Liver (tissue), 9 donors: ENCODE measurements around the gene TST. TPM values are rescaled to one million over a fixed set of nuclear protein-coding genes. Genes with fewer than 3 reads are reported as not detected.
"Not testable (repeated sequence)": the region's sequence is repeated elsewhere in the genome, so short reads cannot be mapped to it uniquely, and the experiment has no call there.

ENCODE experiments used
- DNase-seq: peaks from one replicate; pipeline ENCODE4 v3.0.0-alpha.2; 2017; ENCODE audit warnings: low spot score
- H3K27ac ChIP-seq, 2 donors: one replicate each; pipeline ENCODE4 v1.7.0; 2013; ENCODE audit warnings: inconsistent platforms in 2 of 2, low read length in 2 of 2, control low read depth in 1 of 2, low read depth in 1 of 2, mild to moderate bottlenecking in 1 of 2
- H3K27me3 ChIP-seq, 4 donors: one replicate each; pipeline versions ENCODE4 v1.6.1 to v1.7.0; 2013; ENCODE audit warnings: low read length in 3 of 4, inconsistent platforms in 1 of 4, mild to moderate bottlenecking in 1 of 4, moderate library complexity in 1 of 4; ENCODE audit not compliant: control insufficient read depth in 4 of 4, insufficient read depth in 4 of 4
- H3K36me3 ChIP-seq, 4 donors: one replicate each; pipeline versions ENCODE4 v1.6.1 to v1.7.0; 2013; ENCODE audit warnings: low read length in 3 of 4, mild to moderate bottlenecking in 3 of 4, low read depth in 1 of 4, moderate library complexity in 1 of 4; ENCODE audit not compliant: control insufficient read depth in 4 of 4, insufficient read depth in 3 of 4
- H3K4me1 ChIP-seq, 4 donors: one replicate each; pipeline versions ENCODE4 v1.6.1 to v1.7.0; 2013; ENCODE audit warnings: low read length in 3 of 4, mild to moderate bottlenecking in 3 of 4, moderate library complexity in 1 of 4; ENCODE audit not compliant: control insufficient read depth in 4 of 4, insufficient read depth in 4 of 4
- H3K4me3 ChIP-seq, 3 donors: one replicate each; pipeline versions ENCODE4 v1.6.1 to v1.7.0; 2013; ENCODE audit warnings: low read length in 3 of 3, control low read depth in 1 of 3, low read depth in 1 of 3, mild to moderate bottlenecking in 1 of 3
- H3K9ac ChIP-seq, 2 donors: one replicate each; pipeline ENCODE4 v1.7.0; 2013; ENCODE audit warnings: low read length in 2 of 2, mild to moderate bottlenecking in 2 of 2, moderate library complexity in 2 of 2, control low read depth in 1 of 2, low read depth in 1 of 2
- H3K9me3 ChIP-seq, 4 donors: one replicate each; pipeline versions ENCODE4 v1.6.1 to v1.7.0; 2013; ENCODE audit warnings: low read length in 3 of 4; ENCODE audit not compliant: control insufficient read depth in 4 of 4
- CTCF ChIP-seq: fragments of 150-350 bp; IDR thresholded peaks from 2 replicates; pipeline ENCODE4 v1.5.1; 2017; ENCODE audit warnings: improper control_type of control experiment, low read depth, low read length; ENCODE audit not compliant: missing input control
- EGR1 ChIP-seq, 2 donors: IDR thresholded peaks; 2 replicates each; pipeline ENCODE4 v1.6.1; 2016 to 2018; ENCODE audit warnings: antibody characterized with exemption in 2 of 2, low read depth in 2 of 2
- FOXA1 ChIP-seq: IDR thresholded peaks from 2 replicates; pipeline ENCODE4 v1.6.1; 2016; ENCODE audit warnings: antibody characterized with exemption
- FOXA2 ChIP-seq: IDR thresholded peaks from 2 replicates; pipeline ENCODE4 v1.6.1; 2016; ENCODE audit warnings: antibody characterized with exemption
- HNF4A ChIP-seq, 2 donors: conservative IDR thresholded peaks; 2 replicates each; pipeline ENCODE4 v1.6.1; 2016; ENCODE audit warnings: antibody characterized with exemption in 2 of 2, mild to moderate bottlenecking in 2 of 2
- HNF4G ChIP-seq: IDR thresholded peaks from 2 replicates; pipeline ENCODE4 v1.6.1; 2016; ENCODE audit warnings: antibody characterized with exemption
- JUND ChIP-seq, 2 donors: IDR thresholded peaks; 2 replicates each; pipeline ENCODE4 v1.6.1; 2016; ENCODE audit warnings: antibody characterized with exemption in 2 of 2
- NR2F2 ChIP-seq: IDR thresholded peaks from 2 replicates; pipeline ENCODE4 v1.6.1; 2016; ENCODE audit warnings: antibody characterized with exemption
- RAD21 ChIP-seq, 2 donors: IDR thresholded peaks; 2 replicates each; pipeline ENCODE4 v1.6.1; 2016; ENCODE audit warnings: antibody characterized with exemption in 2 of 2, mild to moderate bottlenecking in 2 of 2
- RXRA ChIP-seq, 2 donors: IDR thresholded peaks; 2 replicates each; pipeline ENCODE4 v1.6.1; 2017 to 2018; ENCODE audit warnings: antibody characterized with exemption in 2 of 2, mild to moderate bottlenecking in 1 of 2
- SP1 ChIP-seq: IDR thresholded peaks from 2 replicates; pipeline ENCODE4 v1.6.1; 2018; ENCODE audit warnings: antibody characterized with exemption, mild to moderate bottlenecking
- TAF1 ChIP-seq: conservative IDR thresholded peaks from 2 replicates; pipeline ENCODE4 v1.6.1; 2016; ENCODE audit warnings: antibody characterized with exemption, mild to moderate bottlenecking
- YY1 ChIP-seq: IDR thresholded peaks from 2 replicates; pipeline ENCODE4 v1.6.1; 2016; ENCODE audit warnings: antibody characterized with exemption, mild to moderate bottlenecking
- ZBTB33 ChIP-seq: IDR thresholded peaks from 2 replicates; pipeline ENCODE4 v1.6.1; 2016; ENCODE audit warnings: antibody characterized with exemption
- WGBS: extraction: QIAGEN DNeasy Blood & Tissue Kit; methylation state at CpG from one replicate; pipeline ENCODE4 v1.1.7; 2013; 5-methylcytosine and 5-hydroxymethylcytosine counted together
- polyA plus RNA-seq, 2 donors: library from polyadenylated mRNA; stranded (reverse) in 1 of 2; unstranded in 1 of 2; fragments of 200-250 nt in 1 of 2; fragments of >200 nt in 1 of 2; fragmentation: Nextera tagmentation in 1 of 2; extraction: Ambion mirVana in 1 of 2; gene quantifications; one replicate each; pipeline versions ENCODE4 v1.2.1 to v1.2.3, GENCODE V29; 2013 to 2015
- total RNA-seq, 2 donors: library from RNA; depleted of rRNA; stranded (reverse); fragments of >200 nt; gene quantifications; one replicate each; pipeline ENCODE4 v1.2.3, GENCODE V29; 2014
- TF ChIP-seq, protein P1 (sequence below): IDR thresholded peaks from 2 replicates; pipeline ENCODE4 v1.6.1; 2016; ENCODE audit warnings: antibody characterized with exemption
- donor health status: healthy.
- donor health status: healthy.
- donor health status: healthy.
- donor health status: healthy.
- donor health status: healthy.

TST gene
- total and polyA plus RNA-seq, 4 donors, result 186 to 404 (median 292) TPM

DNA sequence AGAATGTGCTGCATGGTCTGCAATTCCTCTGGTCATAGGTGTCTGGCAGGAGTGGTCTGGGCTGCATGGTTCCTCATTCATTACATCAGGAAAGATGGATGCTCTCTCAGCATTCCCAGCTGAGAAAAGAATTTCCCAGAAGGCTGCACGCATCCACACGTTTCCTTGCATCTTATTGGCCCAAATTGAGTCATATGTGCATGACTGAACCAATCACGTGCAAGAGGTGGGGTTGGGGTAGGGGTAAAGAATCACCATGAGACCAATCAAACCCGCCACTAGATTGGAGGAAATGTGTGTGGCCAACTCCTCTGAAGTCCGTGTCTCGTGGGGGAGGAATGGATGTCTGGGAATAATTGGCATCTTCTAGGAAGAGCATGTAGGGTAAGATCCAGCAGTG lies 28.8 kb downstream of the TST start:
- no peak for DNase-seq
- H3K9me3 ChIP-seq, result peaks cover 4 to 12% (median 8%) of the 10 kb centered on the region in 4 donors
- H3K27me3 ChIP-seq, result peaks cover 0 to 3% (median 0%) of the 10 kb centered on the region in 4 donors
- TF ChIP-seq NR2F2, result no peak
- TF ChIP-seq ZBTB33, result no peak
- no peak for TF ChIP-seq CTCF
- TF ChIP-seq HNF4A (conservative IDR thresholded peaks at IDR 0.05), result no peak
- TF ChIP-seq, protein P1, sequence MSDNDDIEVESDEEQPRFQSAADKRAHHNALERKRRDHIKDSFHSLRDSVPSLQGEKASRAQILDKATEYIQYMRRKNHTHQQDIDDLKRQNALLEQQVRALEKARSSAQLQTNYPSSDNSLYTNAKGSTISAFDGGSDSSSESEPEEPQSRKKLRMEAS, result no peak
- no peak for TF ChIP-seq SP1
- no peak for TF ChIP-seq EGR1 (IDR thresholded peaks at IDR 0.05; ENCODE audit: low read depth in 2 of 2)
- TF ChIP-seq HNF4G, result no peak
- TF ChIP-seq FOXA1, result no peak
- no peak overlapping the region for H3K27ac ChIP-seq
- H3K36me3 ChIP-seq, result peaks cover 0 to 2% (median 0%) of the 10 kb centered on the region in 4 donors
- WGBS, result 70% methylated on average over 6 of the region's 6 CpGs
- no peaks in the 10 kb centered on the region for H3K4me1 ChIP-seq
- no peak overlapping the region for H3K4me3 ChIP-seq
- no peak overlapping the region for H3K9ac ChIP-seq

DNA sequence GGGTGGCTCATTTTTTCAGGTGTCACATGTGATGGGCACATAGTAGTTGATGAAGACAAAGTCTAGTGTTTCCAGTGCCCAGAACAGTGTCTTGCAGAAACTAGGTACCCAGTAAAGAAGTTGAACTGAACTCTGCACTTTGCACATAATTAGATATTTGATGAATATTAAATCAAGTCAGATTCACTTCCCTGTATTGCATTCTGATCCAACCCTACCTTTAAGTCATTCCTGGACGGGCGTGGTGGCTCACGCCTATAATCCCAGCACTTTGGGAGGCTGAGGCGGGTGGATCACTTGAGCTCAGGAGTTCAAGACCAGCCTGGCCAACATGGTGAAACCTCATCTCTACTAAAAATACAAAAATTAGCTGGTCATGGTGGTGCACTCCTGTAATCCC lies 30.2 kb downstream of the TST start:
- H3K27ac ChIP-seq, DNase-seq, H3K9ac ChIP-seq, H3K4me3 ChIP-seq, H3K36me3 ChIP-seq, H3K27me3 ChIP-seq, H3K4me1 ChIP-seq: not testable (repeated sequence)
- WGBS, result 86% methylated on average over 4 of the region's 4 CpGs
- peaks cover 4 to 15% (median 9%) of the 10 kb centered on the region in 4 donors for H3K9me3 ChIP-seq

- TF ChIP-seq EGR1 (IDR thresholded peaks at IDR 0.05; ENCODE audit: low read depth in 2 of 2) (no peak), FOXA1 (no peak), RXRA (IDR thresholded peaks at IDR 0.05) (no peak), JUND (IDR thresholded peaks at IDR 0.05) (no peak), HNF4A (conservative IDR thresholded peaks at IDR 0.05) (no peak), FOXA2 (no peak), RAD21 (IDR thresholded peaks at IDR 0.05) (no peak), TAF1 (no peak), CTCF (no peak), YY1 (no peak), NR2F2 (no peak)
- H3K36me3 ChIP-seq, result peaks cover 0 to 2% (median 0%) of the 10 kb centered on the region in 4 donors
- H3K4me3 ChIP-seq, result no peak overlapping the region
- peaks cover 0 to 3% (median 0%) of the 10 kb centered on the region in 4 donors for H3K27me3 ChIP-seq
- peaks cover 4 to 15% (median 9%) of the 10 kb centered on the region in 4 donors for H3K9me3 ChIP-seq
- 80% methylated on average over 12 of the region's 12 CpGs for WGBS
- no peaks in the 10 kb centered on the region for H3K4me1 ChIP-seq
- no peak overlapping the region for H3K9ac ChIP-seq
- no peak overlapping the region for H3K27ac ChIP-seq
- no peak for DNase-seq
Observed at GRCh38 chr22:36988075-36988832, 31.0 kb downstream of the TST start.
